Measurements from ENCODE around the gene NTM. TPM values are rescaled to one million over a fixed set of nuclear protein-coding genes. Genes with fewer than 3 reads are reported as not detected.

Gene NTM
- total and polyA plus RNA-seq, 10 donors, result 0.13 to 1.6 (median 0.67) TPM

- intact Hi-C loops (cut with DNase I; ENCODE audit: low total_unique reads), result no loop called here
- WGBS, 5 donors, result 89 to 95% (median 91%) methylated on average over 2 of the region's 2 CpGs
Measured at GRCh38 chr11:132158696-132159095, 788.3 kb downstream of the NTM start.

GRCh38 chr11:132161403-132162078, 791.1 kb downstream of the NTM start:
- WGBS, 5 donors, result 88 to 91% (median 90%) methylated on average over 26 of the region's 26 CpGs
- no peaks in the 10 kb centered on the region for H3K27me3 ChIP-seq (replicated peaks in 1 of 7)
- no peak overlapping the region for H3K27ac ChIP-seq
- H3K4me3 ChIP-seq, result no peak overlapping the region
- no peaks in the 10 kb centered on the region for H3K9me3 ChIP-seq
- intact Hi-C loops (cut with DNase I; ENCODE audit: low total_unique reads), result no loop called here
- no peaks in the 10 kb centered on the region for H3K36me3 ChIP-seq
- TF ChIP-seq CTCF (IDR thresholded peaks at IDR 0.05 in 8 of 11, conservative IDR thresholded peaks at IDR 0.05 in 3 of 11) (no peak), POLR2A (IDR thresholded peaks at IDR 0.05) (no peak), POLR2AphosphoS5 (IDR thresholded peaks at IDR 0.05) (no peak)
- DNase-seq, result no peak
- no peaks in the 10 kb centered on the region for H3K4me1 ChIP-seq

More at GRCh38 chr11:132158696-132159095, 788.3 kb downstream of the NTM start:
- H3K9me3 ChIP-seq, result no peaks in the 10 kb centered on the region
- no peaks in the 10 kb centered on the region for H3K27me3 ChIP-seq (replicated peaks in 1 of 7)
- no peak overlapping the region for H3K27ac ChIP-seq
- H3K36me3 ChIP-seq, result no peaks in the 10 kb centered on the region
- H3K4me3 ChIP-seq, result no peak overlapping the region
- DNase-seq, result no peak
- no peak for TF ChIP-seq CTCF (IDR thresholded peaks at IDR 0.05 in 8 of 11, conservative IDR thresholded peaks at IDR 0.05 in 3 of 11)
- TF ChIP-seq POLR2A (IDR thresholded peaks at IDR 0.05), result no peak
- TF ChIP-seq POLR2AphosphoS5 (IDR thresholded peaks at IDR 0.05), result no peak
- no peaks in the 10 kb centered on the region for H3K4me1 ChIP-seq

GRCh38 chr11:132168344-132168981, 798.0 kb downstream of the NTM start:
- intact Hi-C loops (cut with DNase I; ENCODE audit: low total_unique reads), result no loop called here
- TF ChIP-seq POLR2AphosphoS5 (IDR thresholded peaks at IDR 0.05), result no peak
- TF ChIP-seq POLR2A (IDR thresholded peaks at IDR 0.05), result no peak
- TF ChIP-seq CTCF (IDR thresholded peaks at IDR 0.05 in 8 of 11, conservative IDR thresholded peaks at IDR 0.05 in 3 of 11), result no peak
- no peaks in the 10 kb centered on the region for H3K4me1 ChIP-seq
- no peaks in the 10 kb centered on the region for H3K9me3 ChIP-seq
- no peak for DNase-seq
- no peak overlapping the region for H3K27ac ChIP-seq
- WGBS, 5 donors, result 61 to 83% (median 74%) methylated on average over 3 of the region's 3 CpGs
- H3K36me3 ChIP-seq, result no peaks in the 10 kb centered on the region
- no peak overlapping the region for H3K4me3 ChIP-seq
- H3K27me3 ChIP-seq (replicated peaks in 1 of 7), result no peaks in the 10 kb centered on the region

GRCh38 chr11:132171031-132171430, 800.6 kb downstream of the NTM start:
- 74 to 84% (median 79%) methylated on average over 6 of the region's 6 CpGs for WGBS, 5 donors
- no peaks in the 10 kb centered on the region for H3K36me3 ChIP-seq
- intact Hi-C loops (cut with DNase I; ENCODE audit: low total_unique reads), result no loop called here
- no peaks in the 10 kb centered on the region for H3K27me3 ChIP-seq (replicated peaks in 1 of 7)
- H3K9me3 ChIP-seq, result no peaks in the 10 kb centered on the region
- H3K27ac ChIP-seq, result no peak overlapping the region
- H3K4me1 ChIP-seq, result no peaks in the 10 kb centered on the region
- no peak for DNase-seq
- no peak overlapping the region for H3K4me3 ChIP-seq
- TF ChIP-seq POLR2AphosphoS5 (IDR thresholded peaks at IDR 0.05), result no peak
- no peak for TF ChIP-seq POLR2A (IDR thresholded peaks at IDR 0.05)
- TF ChIP-seq CTCF (IDR thresholded peaks at IDR 0.05 in 8 of 11, conservative IDR thresholded peaks at IDR 0.05 in 3 of 11), result no peak

Measured in spleen (tissue), 11 donors.